Right lobe of liver (tissue), 6 donors: ENCODE results near the gene CTBP1. TPM values are rescaled to one million over a fixed set of nuclear protein-coding genes. Genes with fewer than 3 reads are reported as not detected.

Source experiments
- ATAC-seq, 4 donors: fragments of 200-7000 bp; cut with Tn5 transposase; one replicate each; pipeline ENCODE4 v1.9.1; 2020; ENCODE audit warnings: mild to moderate bottlenecking in 4 of 4, moderate library complexity in 4 of 4
- DNase-seq, 3 donors: peaks; one replicate each; pipeline ENCODE4 v3.0.0-alpha.2; 2020
- H3K27ac ChIP-seq, 3 donors: fragments of 200-600 bp; one replicate each; pipeline ENCODE4 v1.8.0; 2022
- H3K27me3 ChIP-seq, 2 donors: fragments of 200-600 bp; one replicate each; pipeline ENCODE4 v1.8.0; 2022
- H3K36me3 ChIP-seq, 4 donors: fragments of 200-600 bp; sonication (generic) in 1 of 4; one replicate each; pipeline versions ENCODE4 v1.5.1 to v1.8.0; 2017 to 2022; ENCODE audit warnings: control low read depth in 1 of 4
- H3K4me1 ChIP-seq, 4 donors: fragments of 200-600 bp; sonication (generic) in 1 of 4; one replicate each; pipeline versions ENCODE4 v1.5.1 to v1.8.0; 2017 to 2022; ENCODE audit warnings: control low read depth in 1 of 4
- H3K4me3 ChIP-seq, 3 donors: fragments of 200-600 bp; one replicate each; pipeline ENCODE4 v1.8.0; 2022
- H3K9me3 ChIP-seq, 4 donors: fragments of 200-600 bp; sonication (generic) in 1 of 4; one replicate each; pipeline versions ENCODE4 v1.5.1 to v1.8.0; 2017 to 2022; ENCODE audit warnings: control low read depth in 1 of 4
- CTCF ChIP-seq, 4 donors: fragments of 200-600 bp in 3 of 4; fragments of 450-650 bp in 1 of 4; IDR thresholded peaks; one replicate each; pipeline versions ENCODE4 v1.5.1 to v1.8.0; 2016 to 2022; ENCODE audit warnings: antibody characterized with exemption in 4 of 4, mild to moderate bottlenecking in 2 of 4
- POLR2A ChIP-seq: fragments of 450-650 bp; IDR thresholded peaks from one replicate; pipeline ENCODE4 v1.6.1; 2017; ENCODE audit warnings: antibody characterized with exemption, mild to moderate bottlenecking
- WGBS: methylation state at CpG from one replicate; pipeline ENCODE4 v1.1.6; 2018; ENCODE audit warnings: low coverage, low lambda C conversion rate; ENCODE audit not compliant: insufficient coverage; ENCODE audit errors: missing lambda C conversion rate; 5-methylcytosine and 5-hydroxymethylcytosine counted together
- intact Hi-C, 2 donors: fragments of 100-400 bp; cut with DNase I; formaldehyde crosslinking; loops; one replicate each; pipeline versions ENCODE4 v1.11.2 to v1.14.1; 2022
- total RNA-seq, 6 experiments: library from RNA; depleted of rRNA in 2 of 6; stranded (reverse); fragments of >200 nt in 2 of 6; fragmentation: NEBNext Ultra II Directional in 3 of 6; extraction: Animal tissue kit (Norgen Biotek cat#: 25700) in 3 of 6; gene quantifications; one replicate each; pipeline versions ENCODE4 v1.1.0 to v1.2.4, GENCODE V29; 2016 to 2023
- donor health status: DM: no; HTN: yes; CAD: no.
- donor health status: DM: no; HTN: no; CAD: no.
- donor health status: DM: no; HTN: no; CAD: no.
- donor health status: DM: no; HTN: yes; CAD: no.
- donor health status: DM: no; HTN: yes; CAD: no.

The CTBP1 gene
- total RNA-seq, 6 experiments from 2014 or later: 74.8 to 85.5 (median 79.4) TPM

GRCh38 chr4:1191621-1192020 is 57.3 kb downstream of the CTBP1 start:
- H3K27ac ChIP-seq: peak overlapping the region; percentile 69 to 76 (median 75)
- ATAC-seq: peak in 2 of 4 donors; percentile 0 to 1
- intact Hi-C loops: no loop called here
- no peaks in the 10 kb centered on the region for H3K27me3 ChIP-seq
- WGBS: 80% methylated on average over 1 of the region's 5 CpGs
- no peak for DNase-seq
- H3K4me3 ChIP-seq: no peak overlapping the region
- no peaks in the 10 kb centered on the region for H3K9me3 ChIP-seq
- peaks cover 2 to 21% (median 12%) of the 10 kb centered on the region in 4 donors for H3K4me1 ChIP-seq
- TF ChIP-seq POLR2A (no peak), CTCF (IDR thresholded peaks at IDR 0.05) (no peak)
- no peaks in the 10 kb centered on the region for H3K36me3 ChIP-seq

GRCh38 chr4:1187182-1187581 is 61.7 kb downstream of the CTBP1 start:
- Histone ChIP-seq H3K27me3 (no peaks in the 10 kb centered on the region), H3K27ac (no peak overlapping the region), H3K9me3 (no peaks in the 10 kb centered on the region), H3K4me3 (no peak overlapping the region), H3K36me3 (no peaks in the 10 kb centered on the region), H3K4me1 (peaks cover 0 to 11% (median 3%) of the 10 kb centered on the region in 4 donors)
- ATAC-seq (no peak), DNase-seq (no peak)
- 24% methylated on average over 1 of the region's 1 CpG for WGBS
- TF ChIP-seq CTCF (IDR thresholded peaks at IDR 0.05) (no peak), POLR2A (no peak)
- intact Hi-C loops: no loop called here

GRCh38 chr4:1183985-1184773 is 64.8 kb downstream of the CTBP1 start:
- Histone ChIP-seq H3K4me3 (no peak overlapping the region), H3K9me3 (no peaks in the 10 kb centered on the region), H3K36me3 (no peaks in the 10 kb centered on the region), H3K27ac (peak overlapping the region in 2 of 3 donors; percentile 3), H3K27me3 (no peaks in the 10 kb centered on the region), H3K4me1 (peaks cover 0 to 4% (median 1%) of the 10 kb centered on the region in 4 donors)
- intact Hi-C loops: no loop called here
- WGBS: 39% methylated on average over 6 of the region's 6 CpGs
- no peak for TF ChIP-seq CTCF (IDR thresholded peaks at IDR 0.05)
- TF ChIP-seq POLR2A: no peak
- DNase-seq: no peak
- peak; percentile 35 to 72 (median 54) for ATAC-seq

GRCh38 chr4:1182313-1182712 is 66.6 kb downstream of the CTBP1 start:
- ATAC-seq (no peak), DNase-seq (no peak)
- Histone ChIP-seq H3K4me1 (peaks cover 0 to 16% (median 7%) of the 10 kb centered on the region in 4 donors), H3K27ac (no peak overlapping the region), H3K9me3 (no peaks in the 10 kb centered on the region), H3K4me3 (no peak overlapping the region), H3K36me3 (no peaks in the 10 kb centered on the region), H3K27me3 (no peaks in the 10 kb centered on the region)
- intact Hi-C loops: no loop called here
- no peak for TF ChIP-seq CTCF (IDR thresholded peaks at IDR 0.05)
- TF ChIP-seq POLR2A: no peak
